Kidney (tissue), 14 donors: ENCODE results near the gene FER1L5. TPM values are rescaled to one million over a fixed set of nuclear protein-coding genes. Genes with fewer than 3 reads are reported as not detected.

ENCODE experiments used
- DNase-seq, 5 donors: peaks; one replicate each; pipeline ENCODE4 v3.0.0-alpha.2; 2013 to 2020
- FAIRE-seq: peaks from 2 replicates; lab custom pipeline; 2012; peaks lifted over from hg19 to GRCh38; lab: Jason Lieb, UNC
- H3K27ac ChIP-seq, 2 donors: one replicate each; pipeline ENCODE4 v1.7.0; 2013; ENCODE audit warnings: low read depth in 2 of 2, low read length in 2 of 2, inconsistent platforms in 1 of 2
- H3K27me3 ChIP-seq: one replicate; pipeline ENCODE4 v1.7.1; 2013; ENCODE audit warnings: low read length, inconsistent platforms; ENCODE audit not compliant: control insufficient read depth, insufficient read depth
- H3K36me3 ChIP-seq, 3 donors: one replicate each; pipeline versions ENCODE4 v1.7.0 to v1.7.1; 2013; ENCODE audit warnings: low read length in 3 of 3, control low read depth in 1 of 3, inconsistent platforms in 1 of 3; ENCODE audit not compliant: insufficient read depth in 3 of 3, control insufficient read depth in 2 of 3
- H3K4me1 ChIP-seq, 3 donors: one replicate each; pipeline versions ENCODE4 v1.7.0 to v1.7.1; 2013; ENCODE audit warnings: low read length in 3 of 3, inconsistent platforms in 1 of 3, low read depth in 1 of 3; ENCODE audit not compliant: control insufficient read depth in 2 of 3, insufficient read depth in 2 of 3
- H3K4me3 ChIP-seq, 3 donors: one replicate each; pipeline versions ENCODE4 v1.7.0 to v1.8.1; 2013; ENCODE audit warnings: low read length in 3 of 3, control low read depth in 1 of 3, inconsistent platforms in 1 of 3
- H3K9ac ChIP-seq, 3 donors: one replicate each; pipeline versions ENCODE4 v1.7.0 to v1.7.1; 2013; ENCODE audit warnings: low read length in 3 of 3, control low read depth in 1 of 3, inconsistent platforms in 1 of 3
- H3K9me3 ChIP-seq, 3 donors: one replicate each; pipeline versions ENCODE4 v1.7.0 to v1.7.1; 2013; ENCODE audit warnings: low read length in 3 of 3, control low read depth in 1 of 3, inconsistent platforms in 1 of 3; ENCODE audit not compliant: control insufficient read depth in 2 of 3, insufficient read depth in 1 of 3
- intact Hi-C: fragments of 100-400 bp; cut with DNase I; formaldehyde crosslinking; loops from one replicate; pipeline ENCODE4 v1.11.1; 2022
- polyA plus RNA-seq: library from polyadenylated mRNA; stranded (reverse); fragments of 350-450 nt; fragmentation: Illumina TruSeq; extraction: RNeasy Lipid Tissue Mini Kit (QIAGEN cat#74804); gene quantifications from one replicate; pipeline ENCODE4 v1.2.3, GENCODE V29; 2014; ENCODE audit warnings: low read depth, low replicate concordance; ENCODE audit not compliant: insufficient read depth
- total RNA-seq: library from RNA; stranded (reverse); fragmentation: NEBNext Ultra II Directional; extraction: Animal tissue kit (Norgen Biotek cat#: 25700); gene quantifications from one replicate; pipeline ENCODE4 v1.2.1, GENCODE V29; 2021
- TF ChIP-seq, protein P1 (sequence below): IDR thresholded peaks from 3 replicates; pipeline ENCODE4 v1.5.1; 2012; ENCODE audit warnings: mild to moderate bottlenecking, moderate library complexity, borderline replicate concordance; ENCODE audit not compliant: insufficient read depth; ENCODE audit errors: extremely low read depth
- donor health status: control.
- donor health status: control.
- donor health status: control.
- donor health status: control.
- donor health status: control.
- donor health status: DM: yes; HTN: yes; CAD: no.
- donor health status: Normal renal cell carcinoma (clear cell type).

The FER1L5 gene
- total and polyA plus RNA-seq, 2 donors from 2014 or later: 0.15 to 1.3 TPM

DNA sequence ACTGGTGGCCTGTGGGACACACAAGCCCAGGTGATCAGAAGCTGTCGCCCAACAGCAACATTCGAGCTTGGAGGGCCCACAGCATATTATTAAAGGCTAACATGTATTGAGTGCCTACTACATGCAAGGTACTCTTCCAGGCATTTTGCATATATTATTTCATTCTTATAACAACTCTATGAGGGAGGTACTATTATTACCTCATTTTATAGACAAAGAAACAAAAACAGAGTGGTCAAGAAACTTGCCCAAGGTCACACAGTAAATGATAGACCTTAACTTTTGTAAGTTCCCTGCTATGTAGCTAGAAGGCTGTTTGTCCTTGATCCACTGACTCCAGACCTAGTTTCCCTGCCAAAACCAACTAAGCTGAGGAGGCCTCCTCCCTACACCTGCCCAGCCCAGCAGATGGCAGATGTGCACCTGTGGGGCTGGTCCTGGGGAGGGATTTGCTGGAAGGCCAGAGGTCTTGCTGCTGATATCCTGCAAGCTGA lies 40.2 kb upstream of the FER1L5 start:
- no peak for FAIRE-seq
- no peak for DNase-seq
- TF ChIP-seq, protein P1, sequence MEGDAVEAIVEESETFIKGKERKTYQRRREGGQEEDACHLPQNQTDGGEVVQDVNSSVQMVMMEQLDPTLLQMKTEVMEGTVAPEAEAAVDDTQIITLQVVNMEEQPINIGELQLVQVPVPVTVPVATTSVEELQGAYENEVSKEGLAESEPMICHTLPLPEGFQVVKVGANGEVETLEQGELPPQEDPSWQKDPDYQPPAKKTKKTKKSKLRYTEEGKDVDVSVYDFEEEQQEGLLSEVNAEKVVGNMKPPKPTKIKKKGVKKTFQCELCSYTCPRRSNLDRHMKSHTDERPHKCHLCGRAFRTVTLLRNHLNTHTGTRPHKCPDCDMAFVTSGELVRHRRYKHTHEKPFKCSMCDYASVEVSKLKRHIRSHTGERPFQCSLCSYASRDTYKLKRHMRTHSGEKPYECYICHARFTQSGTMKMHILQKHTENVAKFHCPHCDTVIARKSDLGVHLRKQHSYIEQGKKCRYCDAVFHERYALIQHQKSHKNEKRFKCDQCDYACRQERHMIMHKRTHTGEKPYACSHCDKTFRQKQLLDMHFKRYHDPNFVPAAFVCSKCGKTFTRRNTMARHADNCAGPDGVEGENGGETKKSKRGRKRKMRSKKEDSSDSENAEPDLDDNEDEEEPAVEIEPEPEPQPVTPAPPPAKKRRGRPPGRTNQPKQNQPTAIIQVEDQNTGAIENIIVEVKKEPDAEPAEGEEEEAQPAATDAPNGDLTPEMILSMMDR: no peak
- intact Hi-C loops: no loop called here
- Histone ChIP-seq H3K9me3 (no peaks in the 10 kb centered on the region), H3K4me1 (no peaks in the 10 kb centered on the region), H3K27ac (no peak overlapping the region), H3K9ac (no peak overlapping the region), H3K27me3 (no peaks in the 10 kb centered on the region), H3K36me3 (peaks cover 17 to 76% (median 54%) of the 10 kb centered on the region in 3 donors), H3K4me3 (no peak overlapping the region)

DNA sequence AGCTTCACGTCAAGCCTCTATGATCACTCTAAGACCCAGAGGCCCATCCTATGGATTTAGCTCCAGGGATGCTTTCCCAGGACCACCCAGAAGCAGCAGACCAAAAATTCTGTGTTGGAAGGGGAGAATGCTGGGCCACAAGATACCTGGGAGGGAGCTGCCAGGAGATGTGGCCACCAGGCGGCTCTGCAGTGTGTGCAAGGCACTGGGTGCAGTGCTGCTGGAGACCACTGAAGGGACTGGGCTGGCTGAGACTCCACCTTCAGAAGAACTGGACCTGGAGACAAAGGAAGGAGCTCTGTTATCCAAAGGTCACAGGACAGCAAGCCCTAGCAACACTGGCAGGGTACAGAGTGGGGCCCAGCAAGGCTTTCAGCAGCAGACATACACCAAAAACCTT lies 38.5 kb upstream of the FER1L5 start:
- no peaks in the 10 kb centered on the region for H3K4me1 ChIP-seq
- H3K27me3 ChIP-seq: no peaks in the 10 kb centered on the region
- DNase-seq: no peak
- H3K4me3 ChIP-seq: no peak overlapping the region
- no peak overlapping the region for H3K27ac ChIP-seq
- TF ChIP-seq, protein P1: no peak
- intact Hi-C loops: no loop called here
- no peak overlapping the region for H3K9ac ChIP-seq
- FAIRE-seq: no peak
- H3K9me3 ChIP-seq: no peaks in the 10 kb centered on the region
- H3K36me3 ChIP-seq: peaks cover 12 to 84% (median 61%) of the 10 kb centered on the region in 3 donors

DNA sequence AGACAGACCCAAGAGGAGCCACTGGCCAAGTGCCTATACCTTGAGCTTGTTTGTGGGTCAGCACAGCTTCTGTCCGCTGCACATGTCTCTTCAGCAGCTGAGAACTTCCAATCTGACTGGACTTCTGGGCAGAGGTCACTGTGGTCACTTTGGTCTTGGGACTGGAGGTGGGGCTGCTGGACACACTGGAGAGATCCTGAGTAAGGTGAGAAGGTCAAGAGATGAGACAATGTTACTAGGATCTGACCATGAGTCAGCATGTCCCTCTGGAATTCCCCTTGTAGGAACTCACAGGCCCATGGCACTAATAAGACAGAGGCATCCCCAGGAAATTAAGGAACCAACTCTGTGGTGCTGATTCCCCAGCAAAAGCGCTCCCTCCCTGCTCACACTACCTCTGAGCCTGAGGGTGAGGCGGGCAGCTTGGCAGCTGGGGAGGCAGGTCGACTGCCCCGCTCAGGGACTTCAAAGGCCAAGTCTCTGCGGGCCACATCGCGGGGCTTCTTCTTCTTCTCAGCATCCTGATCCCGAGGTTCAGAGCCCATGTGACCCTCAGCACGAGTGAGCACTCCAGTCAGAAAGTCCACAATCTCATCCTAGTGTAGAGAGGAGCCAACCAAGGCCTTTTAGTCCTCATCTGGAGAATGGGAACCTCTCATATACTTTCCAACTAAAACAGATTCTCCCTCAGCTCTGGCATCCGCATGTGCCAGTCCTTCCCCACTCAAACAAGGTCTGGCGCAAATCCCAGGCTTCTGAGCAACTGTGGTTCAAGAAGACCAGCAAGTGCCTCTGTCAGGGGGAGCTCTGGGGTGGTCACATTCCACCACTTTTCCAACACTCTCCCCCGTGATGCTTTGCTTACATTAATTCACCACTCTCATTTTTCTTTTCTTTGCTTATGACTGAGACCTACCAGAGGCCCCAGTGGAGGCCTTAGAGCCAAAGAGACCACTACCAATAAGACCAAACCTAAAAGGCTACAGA lies 33.8 kb upstream of the FER1L5 start:
- TF ChIP-seq, protein P1: no peak
- no peaks in the 10 kb centered on the region for H3K27me3 ChIP-seq
- H3K27ac ChIP-seq: no peak overlapping the region
- no peak for DNase-seq
- H3K9ac ChIP-seq: no peak overlapping the region
- no peaks in the 10 kb centered on the region for H3K4me1 ChIP-seq
- FAIRE-seq: no peak
- no peaks in the 10 kb centered on the region for H3K9me3 ChIP-seq
- intact Hi-C loops: no loop called here
- no peak overlapping the region for H3K4me3 ChIP-seq
- peaks cover 16 to 87% (median 66%) of the 10 kb centered on the region in 3 donors for H3K36me3 ChIP-seq
